GM21723 (cell line): ENCODE results near the gene ENDOD1.

ENCODE experiments used
- ATAC-seq: cut with Tn5 transposase; IDR thresholded peaks from one replicate; pipeline ENCODE4 v1.9.1; 2021; ENCODE audit warnings: mild to moderate bottlenecking, moderate library complexity; ENCODE audit not compliant: unreplicated experiment

Gene ENDOD1

GRCh38 chr11:95157824-95158223, 68.2 kb downstream of the ENDOD1 start:
- no peak for ATAC-seq

GRCh38 chr11:95161248-95161647, 71.6 kb downstream of the ENDOD1 start:
- no peak for ATAC-seq

- ATAC-seq: no peak
Observed at GRCh38 chr11:95163106-95163505, 73.5 kb downstream of the ENDOD1 start.

GRCh38 chr11:95165638-95166037, 76.0 kb downstream of the ENDOD1 start:
- no peak for ATAC-seq

GRCh38 chr11:95166781-95167180, 77.1 kb downstream of the ENDOD1 start:
- ATAC-seq: no peak

GRCh38 chr11:95170294-95170693, 80.6 kb downstream of the ENDOD1 start:
- ATAC-seq: no peak

- no peak for ATAC-seq
Observed at GRCh38 chr11:95175818-95176380, 86.3 kb downstream of the ENDOD1 start.
